Measurements from ENCODE around the gene PCNX1. TPM values are rescaled to one million over a fixed set of nuclear protein-coding genes. Genes with fewer than 3 reads are reported as not detected.

The PCNX1 gene
- total RNA-seq, 4 donors from 2014 or later, result 9.1 to 41.8 (median 18.9) TPM

GRCh38 chr14:70999117-70999516 is 91.9 kb downstream of the PCNX1 start:
- Histone ChIP-seq H3K4me3 (no peak overlapping the region), H3K36me3 (peaks cover 0 to 17% (median 0%) of the 10 kb centered on the region in 3 donors), H3K4me1 (peaks cover 0 to 6% (median 0%) of the 10 kb centered on the region in 3 donors), H3K27ac (peak overlapping the region in 2 of 4 donors; percentile 35 to 50), H3K27me3 (no peaks in the 10 kb centered on the region), H3K9me3 (no peaks in the 10 kb centered on the region)
- no peak for TF ChIP-seq CTCF (IDR thresholded peaks at IDR 0.05)
- intact Hi-C loops (cut with DNase I), result no loop called here
- DNase-seq, result no peak
- 51 to 81% methylated on average over 1 of the region's 1 CpG for WGBS, 2 donors

- peaks cover 0 to 27% (median 0%) of the 10 kb centered on the region in 3 donors for H3K36me3 ChIP-seq
- TF ChIP-seq CTCF (IDR thresholded peaks at IDR 0.05), result no peak
- no peak for TF ChIP-seq POLR2A (IDR thresholded peaks at IDR 0.05)
- peaks cover 0 to 6% (median 0%) of the 10 kb centered on the region in 3 donors for H3K4me1 ChIP-seq
- peak overlapping the region in 2 of 4 donors; percentile 16 to 56 for H3K27ac ChIP-seq
- no peaks in the 10 kb centered on the region for H3K9me3 ChIP-seq
- intact Hi-C loops (cut with DNase I), result no loop called here
- no peaks in the 10 kb centered on the region for H3K27me3 ChIP-seq
- H3K4me3 ChIP-seq, result no peak overlapping the region
- 89 to 91% methylated on average over 2 of the region's 2 CpGs for WGBS, 2 donors
- DNase-seq, result no peak
These were observed 92.8 kb downstream of the PCNX1 start for GRCh38 chr14:71000091-71000490.

DNA sequence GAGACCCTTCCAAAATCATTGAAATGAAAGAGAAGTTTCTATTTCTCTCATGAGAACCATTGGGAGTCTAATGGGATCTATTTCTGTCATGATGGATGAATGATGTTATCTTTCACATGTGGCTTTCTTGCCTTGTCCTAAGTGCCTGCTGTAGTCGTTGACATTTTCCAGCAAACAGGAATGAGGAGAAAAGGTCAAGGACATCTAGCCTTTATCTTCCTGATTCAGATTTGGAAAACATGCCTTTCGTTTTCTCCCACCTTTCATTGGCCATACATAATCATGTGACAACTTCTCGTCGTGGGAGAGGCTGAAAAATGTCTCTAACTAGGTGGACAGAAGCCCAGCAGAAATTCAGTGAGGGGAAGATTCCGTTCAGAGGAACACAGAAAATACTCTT is 94.5 kb downstream of the PCNX1 start:
- no peaks in the 10 kb centered on the region for H3K27me3 ChIP-seq
- H3K27ac ChIP-seq, result no peak overlapping the region
- H3K9me3 ChIP-seq, result no peaks in the 10 kb centered on the region
- intact Hi-C loops (cut with DNase I), result no loop called here
- H3K36me3 ChIP-seq, result peaks cover 0 to 27% (median 0%) of the 10 kb centered on the region in 3 donors
- TF ChIP-seq POLR2A (IDR thresholded peaks at IDR 0.05) (no peak), CTCF (IDR thresholded peaks at IDR 0.05) (no peak)
- 85 to 88% methylated on average over 5 of the region's 5 CpGs for WGBS, 2 donors
- no peak for DNase-seq
- no peak overlapping the region for H3K4me3 ChIP-seq
- H3K4me1 ChIP-seq, result peaks cover 0 to 6% (median 0%) of the 10 kb centered on the region in 3 donors

- Histone ChIP-seq H3K4me1 (peaks cover 0 to 2% (median 0%) of the 10 kb centered on the region in 3 donors), H3K27ac (no peak overlapping the region), H3K9me3 (no peaks in the 10 kb centered on the region), H3K27me3 (no peaks in the 10 kb centered on the region), H3K4me3 (no peak overlapping the region), H3K36me3 (peaks cover 0 to 27% (median 0%) of the 10 kb centered on the region in 3 donors)
- DNase-seq, result no peak
- intact Hi-C loops (cut with DNase I), result no loop called here
- 90 to 95% methylated on average over 12 to 13 of the region's 13 CpGs for WGBS, 2 donors
- TF ChIP-seq POLR2A (IDR thresholded peaks at IDR 0.05) (no peak), CTCF (IDR thresholded peaks at IDR 0.05) (no peak)
These were observed 95.9 kb downstream of the PCNX1 start for GRCh38 chr14:71003156-71003555.

- Histone ChIP-seq H3K36me3 (peaks cover 0 to 27% (median 0%) of the 10 kb centered on the region in 3 donors), H3K4me3 (no peak overlapping the region), H3K9me3 (no peaks in the 10 kb centered on the region), H3K4me1 (no peaks in the 10 kb centered on the region), H3K27ac (no peak overlapping the region), H3K27me3 (no peaks in the 10 kb centered on the region)
- no peak for DNase-seq
- TF ChIP-seq POLR2A (IDR thresholded peaks at IDR 0.05), result no peak
- TF ChIP-seq CTCF (IDR thresholded peaks at IDR 0.05), result no peak
- intact Hi-C loops (cut with DNase I), result no loop called here
- whole genome bisulfite sequencing, 2 donors, result 57 to 84% methylated on average over 1 to 2 of the region's 2 CpGs
These were observed 97.2 kb downstream of the PCNX1 start for GRCh38 chr14:71004481-71004880.

All from esophagus squamous epithelium (tissue), 5 donors.